Measurements from ENCODE around the gene VPS33B.

GRCh38 chr15:91065505-91065904, 43.1 kb upstream of the VPS33B start:
- TF ChIP-seq CTCF (IDR thresholded peaks at IDR 0.05) (no peak), ZFX (IDR thresholded peaks at IDR 0.05; ENCODE audit: borderline replicate concordance) (no peak)

All from 22Rv1 (cell line).